HG02938 (cell line): ENCODE data around the gene FOXA3.
"Not testable (repeated sequence)": the region's sequence is repeated elsewhere in the genome, so short reads cannot be mapped to it uniquely, and the experiment has no call there.

ENCODE experiments used
- ATAC-seq: cut with Tn5 transposase; IDR thresholded peaks from one replicate; pipeline ENCODE4 v1.9.1; 2021; ENCODE audit warnings: mild to moderate bottlenecking, moderate library complexity; ENCODE audit not compliant: unreplicated experiment

The FOXA3 gene

DNA sequence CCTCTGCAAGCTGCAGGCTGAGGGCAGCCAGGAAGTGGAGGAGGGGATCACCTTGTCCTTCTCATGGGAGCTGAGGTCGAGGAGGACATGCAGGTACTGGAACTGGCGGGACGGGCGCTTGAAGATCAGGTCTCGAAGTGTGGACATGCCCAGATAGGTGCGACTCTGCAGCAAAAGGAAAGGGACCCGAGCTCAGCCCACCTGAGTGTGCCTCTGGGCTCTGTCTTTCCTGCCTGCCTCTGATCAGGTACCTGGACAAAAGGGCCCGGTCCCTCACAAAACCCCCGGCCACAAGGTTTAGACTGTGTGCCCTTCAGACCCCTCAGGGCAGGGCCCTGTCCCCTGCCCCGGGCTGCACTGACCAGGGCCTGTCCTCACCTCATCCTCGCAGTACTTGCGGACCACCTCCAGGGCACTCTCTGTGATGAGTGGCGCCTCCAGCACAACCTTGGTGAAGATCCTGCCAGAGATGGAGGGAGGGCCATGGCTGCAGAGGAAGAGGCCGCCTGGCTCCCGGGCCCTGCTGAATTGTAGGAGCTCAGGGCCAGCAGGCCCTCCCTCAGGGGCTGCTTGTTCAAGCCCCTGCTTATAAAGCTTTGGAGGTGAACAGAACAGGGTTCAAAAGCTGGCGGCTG, 36.5 kb upstream of the FOXA3 start:
- ATAC-seq = no peak

DNA sequence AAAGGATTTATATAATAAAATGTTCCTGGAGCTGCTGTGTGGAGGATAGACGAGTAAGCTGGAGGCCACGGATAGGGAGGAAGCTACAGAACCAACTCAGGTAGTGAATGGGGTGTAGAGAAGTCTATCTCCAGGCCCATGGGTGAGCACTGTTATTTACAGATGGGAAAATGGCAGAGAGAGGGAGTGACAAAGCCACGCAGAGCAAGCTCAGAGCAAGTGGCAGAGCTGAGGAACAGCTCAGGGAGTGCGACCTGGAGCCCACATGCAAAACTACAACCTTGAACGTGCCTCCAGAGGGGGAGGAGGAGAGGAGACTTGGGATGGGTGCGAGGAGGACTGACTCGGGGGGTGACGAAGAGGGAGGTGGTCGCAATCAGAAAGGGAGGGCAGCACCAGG, 35.6 kb upstream of the FOXA3 start:
- no peak for ATAC-seq

DNA sequence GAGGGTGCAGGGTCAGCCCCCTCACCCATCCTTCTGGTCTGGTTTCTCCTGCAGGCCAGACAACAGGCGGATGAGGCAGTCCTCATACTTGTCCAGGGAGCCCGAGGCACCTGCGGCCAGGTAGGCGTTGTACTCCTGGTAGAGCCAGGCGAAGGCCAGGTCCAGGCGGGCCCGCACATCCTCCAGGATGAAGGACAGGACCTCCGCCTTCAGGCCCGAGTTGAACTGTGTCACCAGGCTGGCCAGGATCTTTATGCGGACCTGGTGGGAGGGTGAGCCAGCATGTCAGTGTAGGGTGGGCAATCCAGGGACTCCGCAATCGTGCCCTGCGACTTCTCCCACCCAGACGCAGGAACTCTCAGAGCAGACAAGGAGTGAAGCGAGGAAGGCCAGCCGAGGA, 35.2 kb upstream of the FOXA3 start:
- ATAC-seq = no peak

DNA sequence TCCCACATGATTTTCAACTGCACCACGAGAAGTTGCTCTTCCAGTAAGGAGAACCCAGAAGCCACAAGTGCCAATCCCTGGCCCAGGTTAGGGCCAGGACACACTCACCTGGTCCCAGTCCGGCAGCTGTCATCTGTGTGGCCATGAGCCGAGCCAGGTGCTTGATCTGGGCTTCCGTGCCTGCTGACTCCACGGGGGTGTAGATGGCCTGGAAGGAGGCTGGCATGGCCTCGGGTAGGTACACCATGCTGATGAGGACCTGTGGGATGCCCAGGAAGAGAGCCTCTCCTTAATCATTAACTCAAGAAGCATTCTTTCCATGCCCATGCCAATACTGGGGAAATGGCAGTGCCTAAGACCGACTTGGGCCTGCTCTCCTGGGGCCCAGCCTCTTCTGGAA, 29.2 kb upstream of the FOXA3 start:
- ATAC-seq = no peak

DNA sequence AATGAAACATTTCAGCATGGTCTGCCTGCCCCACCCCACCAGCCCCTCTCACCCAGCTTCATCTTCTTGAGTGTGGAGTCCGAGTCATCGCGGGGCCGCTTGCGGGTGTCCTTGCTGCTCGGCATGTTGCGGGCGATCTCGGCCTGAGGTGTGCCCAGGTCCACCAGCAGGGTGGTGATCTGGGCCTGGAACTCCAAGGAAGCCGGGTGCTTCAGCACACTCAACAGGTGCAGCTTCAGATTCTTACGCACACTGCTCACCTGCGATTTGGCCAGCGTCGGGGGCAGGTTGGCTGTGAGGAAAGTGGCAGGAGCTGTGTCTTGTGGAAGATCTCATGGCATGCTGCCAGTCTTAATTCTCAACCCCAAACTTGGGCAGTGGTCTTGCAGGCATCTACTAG, 21.9 kb upstream of the FOXA3 start:
- ATAC-seq = no peak

DNA sequence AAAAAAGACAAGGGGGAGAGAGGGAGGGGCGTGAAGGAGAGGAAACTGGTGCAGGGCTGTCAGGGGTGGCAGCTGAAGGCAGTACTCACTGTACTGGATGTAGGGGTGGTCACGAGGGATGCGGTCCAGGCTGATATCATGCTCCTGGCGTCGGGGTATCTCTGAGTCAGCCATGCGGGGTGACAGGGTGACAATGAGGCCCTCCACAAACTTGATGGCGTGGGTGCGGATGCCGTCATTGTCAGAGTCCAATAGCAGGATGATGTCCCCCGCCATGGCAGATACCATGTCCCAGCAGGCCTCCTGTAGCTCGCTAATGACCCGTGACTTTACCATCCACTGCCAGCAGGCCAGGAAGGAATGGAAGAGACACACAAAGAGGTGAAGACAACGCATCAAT, 16.5 kb upstream of the FOXA3 start:
- ATAC-seq = no peak

DNA sequence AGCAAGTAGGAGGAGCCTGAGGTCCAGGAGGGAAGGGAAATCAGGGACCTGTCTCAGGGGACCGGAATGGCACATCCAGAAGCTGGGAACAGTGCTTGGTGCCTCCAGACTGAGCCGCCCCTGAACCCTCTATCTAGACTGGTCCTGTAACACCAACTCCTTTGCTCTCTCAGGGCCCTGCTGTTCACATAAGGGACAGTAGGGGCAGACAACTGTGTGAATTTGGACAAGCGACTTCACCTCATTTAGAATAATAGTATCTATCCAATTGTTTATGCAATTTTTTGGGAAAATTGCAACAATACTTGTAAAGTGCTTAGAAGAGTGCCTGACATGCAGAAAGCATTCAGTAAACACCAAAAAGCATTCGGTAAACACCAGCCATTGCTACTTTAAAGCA, 15.2 kb upstream of the FOXA3 start:
- no peak for ATAC-seq

DNA sequence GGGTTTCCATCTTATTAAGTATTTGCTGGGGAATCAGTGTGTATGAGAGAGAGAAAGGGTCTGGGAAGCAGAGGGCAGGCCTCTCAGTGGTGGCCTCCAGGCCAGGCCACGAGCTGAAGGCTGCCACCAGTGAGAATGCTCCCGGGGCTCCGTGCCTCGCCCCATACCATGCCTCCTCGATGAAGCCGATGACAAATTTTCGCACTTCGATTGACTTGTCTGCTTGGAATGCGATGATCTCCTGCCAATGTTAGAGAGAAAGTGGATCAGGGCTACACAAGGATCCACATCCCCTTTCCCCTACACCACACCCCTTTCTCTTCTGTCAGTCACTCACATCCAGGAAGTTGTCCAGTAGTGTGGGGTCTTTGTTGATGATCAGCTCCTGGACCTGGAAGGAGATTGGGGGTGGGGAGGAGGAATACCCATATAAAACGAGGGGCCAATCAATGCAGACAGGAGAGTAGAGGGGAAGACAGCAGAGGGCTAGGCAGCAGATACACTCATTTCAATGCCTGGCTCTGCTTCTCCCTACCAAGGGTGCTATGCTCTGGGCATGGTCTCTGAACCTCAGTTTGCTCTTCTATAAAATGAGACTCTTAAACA, 11.9 kb upstream of the FOXA3 start:
- no peak for ATAC-seq

DNA sequence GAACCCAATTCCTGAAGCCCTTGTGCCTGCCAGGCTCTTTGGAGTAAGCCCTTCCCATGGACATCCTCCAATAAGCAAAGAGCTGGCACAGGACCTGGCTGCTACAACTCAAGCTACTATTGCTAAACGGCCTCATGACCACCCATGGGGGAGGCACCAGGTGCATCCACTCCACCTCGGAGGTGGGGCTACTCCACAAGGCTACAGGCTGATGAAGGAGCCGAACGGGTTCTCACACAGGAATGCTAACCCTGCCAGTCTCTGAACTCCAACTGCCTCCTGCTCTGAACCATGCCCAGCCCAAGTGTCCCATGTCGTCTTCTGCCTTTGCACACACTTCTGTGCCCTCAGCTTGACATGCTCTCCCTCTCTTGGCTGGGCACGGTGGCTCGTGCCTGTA, 11.1 kb upstream of the FOXA3 start:
- no peak for ATAC-seq

DNA sequence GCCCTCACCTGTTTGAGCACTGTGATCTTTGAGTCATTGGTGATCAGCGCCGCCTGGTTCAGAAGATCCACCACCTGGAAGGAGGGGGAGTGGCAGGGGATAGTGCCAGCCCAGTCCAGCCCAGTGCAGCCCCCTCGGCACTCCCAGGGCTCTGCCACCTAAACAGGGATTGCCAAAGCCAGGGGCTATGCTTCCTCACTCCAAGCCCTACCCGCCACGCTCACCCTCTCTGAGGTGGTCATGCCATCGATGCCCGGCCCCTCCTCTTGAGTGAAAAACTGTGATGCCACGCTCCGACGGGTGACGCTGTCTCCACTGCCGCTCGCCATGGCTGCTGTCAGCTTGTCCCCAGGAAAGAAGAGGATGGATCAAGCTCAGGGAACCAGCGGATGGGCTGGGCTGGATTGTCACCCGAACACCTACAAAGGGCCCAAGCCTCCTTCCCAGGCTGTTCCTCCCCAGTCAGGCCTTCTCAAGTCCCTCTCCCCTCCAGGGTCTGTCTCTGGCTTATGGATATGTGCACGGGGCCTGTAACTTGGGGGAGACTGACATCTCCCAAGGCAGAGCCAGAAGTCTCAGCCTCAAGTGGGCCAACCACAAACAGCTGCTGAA, 9.9 kb upstream of the FOXA3 start:
- ATAC-seq = no peak

DNA sequence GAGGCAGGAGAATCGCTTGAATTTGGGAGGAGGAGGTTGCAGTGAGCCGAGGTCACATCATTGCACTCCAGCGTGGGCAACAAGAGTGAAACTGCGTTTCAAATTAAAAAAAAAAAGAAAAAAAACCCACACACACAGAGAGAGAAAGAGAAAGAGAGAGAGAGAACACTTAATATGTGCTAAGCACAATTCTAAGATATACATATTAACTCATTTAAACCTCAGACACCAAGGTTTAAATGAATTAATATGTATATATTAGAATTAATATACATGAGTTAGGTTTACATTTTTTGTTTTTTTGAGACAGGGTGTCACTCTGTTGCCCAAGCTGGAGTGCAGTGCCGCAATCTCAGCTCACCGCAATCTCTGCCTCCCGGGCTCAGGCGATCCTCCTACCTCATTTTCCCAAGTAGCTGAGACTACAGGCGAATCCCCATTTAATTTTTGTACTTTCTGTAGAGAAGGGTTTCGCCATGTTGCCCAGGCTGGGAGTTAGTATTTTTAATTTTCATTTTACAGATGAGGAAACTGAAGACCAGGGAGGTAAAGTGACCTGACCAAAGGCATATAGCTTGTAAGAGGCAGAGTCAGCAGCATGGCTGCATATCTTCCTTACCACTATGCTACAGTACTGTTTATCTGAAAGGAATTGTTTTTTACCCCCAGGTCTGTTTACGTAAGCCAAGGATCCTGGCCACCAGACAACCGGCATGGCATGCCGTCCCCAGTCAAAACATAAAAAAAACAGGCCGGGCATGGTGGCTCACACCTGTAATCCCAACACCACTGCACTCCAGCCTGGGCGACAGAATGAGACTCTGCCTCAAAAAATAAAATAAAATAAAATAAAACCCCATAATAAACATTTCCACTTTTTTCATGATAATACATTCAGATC, 3.5 kb upstream of the FOXA3 start:
- no peak for ATAC-seq

DNA sequence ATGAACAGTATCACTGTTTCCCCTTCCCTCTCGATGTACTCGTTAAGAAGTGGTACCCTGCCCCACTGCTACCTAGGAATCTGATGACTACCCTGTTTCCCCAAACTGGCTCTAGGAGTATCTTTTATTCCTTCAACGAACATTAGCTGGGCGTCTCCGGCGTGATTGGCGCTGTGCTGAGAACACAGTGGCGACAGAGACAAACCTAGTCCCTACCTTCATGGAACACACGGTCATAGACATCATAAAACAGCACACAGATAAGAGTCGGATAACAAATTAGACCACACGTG, 1.9 kb upstream of the FOXA3 start:
- no peak for ATAC-seq

DNA sequence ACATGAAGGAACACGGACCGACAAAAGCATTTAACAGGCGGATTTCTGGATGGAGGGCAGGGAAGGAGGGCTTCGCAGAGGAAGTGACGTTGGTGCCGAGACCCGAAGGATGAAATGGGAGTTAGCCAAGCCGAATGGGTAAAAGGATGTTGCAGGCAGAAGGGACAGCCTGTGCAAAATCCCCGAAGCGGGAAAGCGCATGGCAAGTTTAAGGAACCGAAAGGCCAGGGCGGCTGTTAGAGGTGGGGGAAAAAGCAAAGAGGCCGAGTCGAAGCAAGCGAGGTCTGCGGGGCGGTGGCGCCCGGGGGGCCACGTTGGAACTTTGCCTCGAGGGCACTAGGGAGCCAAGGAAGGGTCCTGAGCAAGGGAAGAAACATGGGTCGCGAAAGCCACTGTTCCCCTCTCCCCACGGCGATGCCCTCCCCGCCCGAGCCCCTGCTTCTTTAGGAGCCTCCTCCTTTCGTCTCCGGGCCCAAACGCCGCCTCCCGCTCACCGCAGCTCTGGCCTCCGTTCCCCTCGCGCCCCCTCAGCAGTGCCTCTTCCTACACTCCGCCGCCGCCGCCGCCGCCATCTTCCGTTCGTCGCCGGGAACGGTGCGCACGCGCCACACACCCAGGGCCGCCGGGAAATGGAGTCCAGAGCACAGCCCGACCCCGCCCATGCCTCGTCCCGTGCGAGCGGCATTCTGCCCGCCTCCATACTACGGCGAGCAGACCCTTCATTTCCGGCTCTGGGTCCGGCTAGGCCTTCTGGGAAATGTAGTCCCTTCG, 1.4 kb upstream of the FOXA3 start, which contains the start of gene SYMPK:
TSS of gene SYMPK (minus strand) at position 584 of the 771 bp plus-strand sequence. CDS start 8,652 bp downstream, outside the sequence.
- peak; percentile 92 for ATAC-seq

DNA sequence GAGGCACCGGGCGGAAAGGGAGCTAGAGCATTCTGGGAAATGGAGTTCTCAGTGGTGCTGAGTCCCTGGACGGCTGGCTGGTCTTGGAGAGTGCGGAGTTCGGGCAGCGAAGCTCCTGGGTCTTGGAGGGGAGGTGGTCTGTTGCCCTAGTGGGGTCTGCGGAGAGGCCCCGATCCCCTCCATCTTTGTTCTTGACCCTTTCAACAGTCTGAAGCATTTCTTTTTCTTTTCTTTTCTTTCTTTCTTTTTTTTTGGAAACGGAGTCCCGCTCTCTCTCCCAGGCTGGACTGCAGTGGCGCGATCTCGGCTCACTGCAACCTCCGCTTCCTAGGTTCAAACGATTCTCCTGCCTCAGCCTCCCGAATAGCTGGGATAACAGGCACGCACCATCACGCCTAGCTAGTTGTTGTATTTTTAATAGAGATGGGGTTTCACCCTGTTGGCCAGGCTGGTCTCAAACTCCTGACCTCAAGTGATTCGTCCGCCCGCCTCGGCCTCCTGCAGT, 739 bp upstream of the FOXA3 start:
- no peak for ATAC-seq

DNA sequence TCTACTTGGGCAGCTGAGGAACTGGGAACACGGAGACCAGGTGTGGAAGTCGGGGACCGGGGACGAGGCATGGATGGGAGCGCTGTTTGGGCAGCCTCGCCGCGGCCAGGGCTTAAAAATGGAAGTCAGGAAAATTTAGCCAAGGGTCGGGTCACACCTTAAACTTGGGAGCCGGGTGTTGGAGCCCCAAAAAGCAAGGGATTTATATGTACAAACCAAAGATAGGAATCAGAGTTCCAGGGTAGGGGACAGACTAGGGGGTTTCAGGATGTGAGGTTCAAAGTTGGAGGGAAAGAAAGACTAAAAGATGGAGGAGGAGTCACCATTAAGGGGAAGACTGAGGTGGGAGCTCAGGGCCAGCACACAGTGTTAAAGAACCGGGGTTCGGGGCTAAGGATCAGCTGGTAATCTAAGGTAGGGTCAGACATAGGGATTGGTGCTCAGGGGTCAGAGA, 530 bp downstream of the FOXA3 start:
- no peak for ATAC-seq

DNA sequence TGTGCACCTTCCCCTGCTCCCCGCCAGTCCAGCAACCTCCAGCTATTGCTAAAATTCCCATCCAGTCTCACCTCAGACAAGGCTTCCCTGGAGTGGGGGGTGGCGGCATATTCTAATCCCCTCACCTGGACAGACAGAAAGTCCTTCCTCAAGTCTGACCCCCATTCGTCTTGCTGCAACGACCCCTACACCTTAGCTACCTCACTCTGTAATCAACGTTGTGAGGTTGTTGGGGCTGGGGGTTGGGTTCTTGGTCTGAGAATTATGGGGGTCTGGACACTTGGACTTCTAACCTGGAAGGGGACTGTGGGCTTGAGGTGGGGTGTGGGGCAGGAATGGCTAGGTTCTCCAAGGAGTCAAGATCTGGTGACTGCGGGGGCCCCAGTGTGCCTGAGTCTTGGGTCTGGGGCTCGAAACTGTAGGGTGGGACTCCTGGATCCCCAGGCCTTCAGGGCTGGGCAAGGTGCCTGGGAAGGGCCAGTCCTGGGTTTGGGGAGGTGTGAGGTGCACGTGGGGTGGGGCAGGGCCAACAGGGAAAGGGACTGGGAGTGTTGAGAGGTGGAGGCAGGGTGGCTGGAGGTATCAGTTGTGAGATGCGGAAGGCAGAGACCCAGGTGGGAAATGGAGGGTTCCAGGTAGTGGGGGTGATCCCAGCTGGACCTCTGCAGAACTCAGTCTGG, 1.3 kb downstream of the FOXA3 start:
- no peak for ATAC-seq

DNA sequence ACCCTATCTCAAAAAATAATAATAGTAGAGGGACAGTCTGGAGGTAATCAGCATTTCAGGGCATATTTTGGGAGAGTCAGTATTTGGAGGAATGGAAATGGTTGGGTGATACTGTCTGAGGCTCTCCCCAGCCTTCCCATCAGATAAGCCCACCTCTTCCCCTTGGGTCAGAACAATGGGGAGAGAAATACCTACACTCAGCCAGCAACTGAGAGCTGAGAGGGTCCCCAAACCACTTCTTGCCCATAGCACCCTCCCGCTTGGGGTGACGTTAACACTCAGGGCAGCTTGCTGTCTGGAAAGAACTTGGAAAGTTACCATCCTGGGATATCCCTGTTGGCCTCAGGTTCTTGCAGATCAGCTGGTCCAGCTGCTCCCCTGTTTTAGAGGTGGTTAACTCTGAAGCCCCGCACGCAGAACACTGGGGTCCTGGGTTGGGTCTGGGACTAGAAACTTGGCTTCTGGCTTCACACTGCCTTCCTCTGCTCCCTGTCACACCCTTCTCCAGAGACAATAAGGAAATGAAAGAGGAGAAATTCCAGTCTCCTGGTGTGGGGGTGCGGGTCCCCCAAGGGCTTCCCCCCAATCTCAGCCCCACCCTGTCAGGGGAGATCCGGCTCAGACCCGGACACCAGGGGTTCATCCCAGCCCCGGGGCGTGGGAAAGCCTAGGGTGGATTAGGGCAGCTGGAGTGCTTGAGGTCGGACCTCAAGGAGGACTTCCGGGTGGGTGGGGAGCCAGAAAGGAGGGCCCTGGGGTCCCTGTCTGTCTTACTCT, 2.5 kb downstream of the FOXA3 start:
- ATAC-seq = no peak

DNA sequence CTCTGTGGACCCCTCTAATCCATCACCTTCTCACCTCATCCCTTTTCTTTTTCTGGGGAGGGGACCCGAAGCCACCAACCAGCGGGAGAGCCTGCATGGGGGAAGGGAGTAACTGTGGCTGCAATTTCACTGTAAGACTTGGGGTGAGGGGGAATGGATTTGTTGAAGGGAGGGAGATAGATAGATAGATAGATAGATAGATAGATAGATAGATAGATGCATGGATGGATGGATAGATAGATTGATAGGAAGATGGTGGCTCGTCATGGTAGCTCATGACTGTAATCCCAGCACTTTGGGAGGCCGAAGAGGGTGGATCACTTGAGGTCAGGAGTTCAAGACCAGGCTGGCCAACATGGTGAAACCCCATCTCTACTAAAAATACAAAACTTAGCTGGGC, 3.1 kb downstream of the FOXA3 start:
- ATAC-seq = not testable (repeated sequence)

DNA sequence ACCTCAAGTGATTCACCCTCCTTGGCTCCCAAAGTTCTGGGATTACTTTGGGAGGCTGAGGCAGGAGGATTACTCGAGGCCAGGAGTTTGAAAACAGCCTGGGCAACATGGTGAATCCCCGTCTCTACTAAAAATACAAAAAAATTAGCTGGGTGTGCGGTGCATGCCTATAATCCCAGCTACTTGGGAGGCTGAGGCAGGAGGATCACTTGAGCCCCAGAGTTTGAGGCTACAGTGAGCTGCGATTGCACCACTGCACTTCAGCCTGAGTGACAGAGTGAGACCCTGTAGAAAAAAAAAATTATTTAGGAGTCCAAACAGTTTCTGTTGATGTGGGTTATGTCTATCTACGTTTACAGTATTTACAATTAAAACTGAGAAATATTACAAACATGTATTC, 6.7 kb downstream of the FOXA3 start:
- no peak for ATAC-seq
